Measurements from ENCODE around the gene KIN. TPM values are rescaled to one million over a fixed set of nuclear protein-coding genes. Genes with fewer than 3 reads are reported as not detected.

The KIN gene
- total RNA-seq, 1 donor from 2014 or later = 15.3 TPM

DNA sequence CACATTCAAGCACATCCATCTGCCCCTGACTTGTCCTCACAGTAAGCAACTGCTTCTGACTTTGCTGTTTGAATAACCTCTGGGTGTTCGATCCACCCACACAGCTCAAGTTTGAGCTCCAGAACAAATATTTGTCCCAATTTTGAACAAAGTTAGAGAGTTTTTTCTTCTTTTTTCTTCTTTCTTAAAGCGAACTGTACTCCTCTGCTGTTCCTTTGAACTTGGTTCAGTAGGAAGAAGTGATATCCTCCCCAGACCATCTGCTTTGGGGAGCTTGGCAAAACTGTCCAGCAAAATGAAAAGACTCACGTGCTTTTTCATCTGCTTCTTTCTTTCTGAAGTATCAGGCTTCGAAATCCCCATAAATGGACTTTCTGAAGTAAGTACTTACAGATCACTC, 84.7 kb downstream of the KIN start, which contains the start of gene ITIH2:
TSS of gene ITIH2 (plus strand) at position 177 of the 400 bp plus-strand sequence. CDS start at position 296, 119 bp downstream.
- TF ChIP-seq, protein P1, sequence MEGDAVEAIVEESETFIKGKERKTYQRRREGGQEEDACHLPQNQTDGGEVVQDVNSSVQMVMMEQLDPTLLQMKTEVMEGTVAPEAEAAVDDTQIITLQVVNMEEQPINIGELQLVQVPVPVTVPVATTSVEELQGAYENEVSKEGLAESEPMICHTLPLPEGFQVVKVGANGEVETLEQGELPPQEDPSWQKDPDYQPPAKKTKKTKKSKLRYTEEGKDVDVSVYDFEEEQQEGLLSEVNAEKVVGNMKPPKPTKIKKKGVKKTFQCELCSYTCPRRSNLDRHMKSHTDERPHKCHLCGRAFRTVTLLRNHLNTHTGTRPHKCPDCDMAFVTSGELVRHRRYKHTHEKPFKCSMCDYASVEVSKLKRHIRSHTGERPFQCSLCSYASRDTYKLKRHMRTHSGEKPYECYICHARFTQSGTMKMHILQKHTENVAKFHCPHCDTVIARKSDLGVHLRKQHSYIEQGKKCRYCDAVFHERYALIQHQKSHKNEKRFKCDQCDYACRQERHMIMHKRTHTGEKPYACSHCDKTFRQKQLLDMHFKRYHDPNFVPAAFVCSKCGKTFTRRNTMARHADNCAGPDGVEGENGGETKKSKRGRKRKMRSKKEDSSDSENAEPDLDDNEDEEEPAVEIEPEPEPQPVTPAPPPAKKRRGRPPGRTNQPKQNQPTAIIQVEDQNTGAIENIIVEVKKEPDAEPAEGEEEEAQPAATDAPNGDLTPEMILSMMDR (IDR thresholded peaks at IDR 0.05; ENCODE audit: insufficient read depth, low read length, poor library complexity, severe bottlenecking) = no peak
- no peaks in the 10 kb centered on the region for H3K27me3 ChIP-seq (ENCODE audit: control insufficient read depth, insufficient read depth, low read length)
- H3K4me3 ChIP-seq (ENCODE audit: low read depth, low read length) = no peak within 1 kb of the TSS
- no peak for DNase-seq (ENCODE audit: low read depth)
- H3K36me3 ChIP-seq (ENCODE audit: control insufficient read depth, insufficient read depth, low read length) = no peaks in the 10 kb centered on the region

DNA sequence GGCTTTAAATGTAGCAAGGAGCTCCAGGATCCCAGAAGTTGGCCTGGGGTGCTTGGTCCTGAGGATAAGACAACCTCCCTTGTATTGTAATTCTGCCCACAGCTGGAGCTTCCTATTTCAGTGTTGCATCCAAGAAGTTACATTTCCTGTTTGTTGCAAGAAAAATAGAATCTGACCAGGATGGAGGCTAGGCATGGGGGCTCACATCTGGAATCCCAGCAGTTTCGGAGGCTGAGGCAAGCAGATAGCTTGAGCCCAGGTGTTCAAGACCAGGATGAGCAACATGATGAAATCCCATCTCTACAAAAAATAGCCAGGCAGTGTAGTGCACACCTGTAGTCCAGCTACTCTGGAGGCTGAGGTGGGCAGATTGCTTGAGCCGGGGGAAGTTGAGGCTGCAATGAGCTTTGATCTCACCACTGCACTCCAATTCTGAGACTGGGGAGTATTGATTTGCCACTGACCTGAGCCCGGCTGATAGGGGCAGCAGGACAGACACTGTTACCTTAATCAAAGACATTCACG, 85.4 kb downstream of the KIN start:
- no peak for DNase-seq (ENCODE audit: low read depth)
- Histone ChIP-seq H3K27me3 (ENCODE audit: control insufficient read depth, insufficient read depth, low read length) (no peaks in the 10 kb centered on the region), H3K36me3 (ENCODE audit: control insufficient read depth, insufficient read depth, low read length) (no peaks in the 10 kb centered on the region), H3K4me3 (ENCODE audit: low read depth, low read length) (no peak overlapping the region)
- TF ChIP-seq, protein P1 (IDR thresholded peaks at IDR 0.05; ENCODE audit: insufficient read depth, low read length, poor library complexity, severe bottlenecking) = no peak

- H3K4me3 ChIP-seq (ENCODE audit: low read depth, low read length) = no peak overlapping the region
- TF ChIP-seq, protein P1 (IDR thresholded peaks at IDR 0.05; ENCODE audit: insufficient read depth, low read length, poor library complexity, severe bottlenecking) = no peak
Observed at GRCh38 chr10:7701158-7701742, 86.5 kb downstream of the KIN start.

More at GRCh38 chr10:7701158-7701742, 86.5 kb downstream of the KIN start:
- DNase-seq (ENCODE audit: low read depth) = no peak
- Histone ChIP-seq H3K27me3 (ENCODE audit: control insufficient read depth, insufficient read depth, low read length) (no peaks in the 10 kb centered on the region), H3K36me3 (ENCODE audit: control insufficient read depth, insufficient read depth, low read length) (no peaks in the 10 kb centered on the region)

Other genes starting within 250 kb of the KIN start
- 0.82 and 1.5 TPM in 2 replicates for gene ITIH5, start 121.0 kb downstream of the KIN start, total RNA-seq
- not detected in 2 replicates for gene ITIH2, start 84.7 kb downstream of the KIN start, total RNA-seq
- 230 and 291 TPM in 2 replicates for gene ATP5F1C, start 184 bp upstream of the KIN start, total RNA-seq
- 4.8 and 5.1 TPM in 2 replicates for gene TAF3, start 30.5 kb upstream of the KIN start, total RNA-seq

All from kidney epithelial cell (primary cell).